Mucosa of descending colon (tissue), 3 donors: ENCODE data around the gene TMEM171. TPM values are rescaled to one million over a fixed set of nuclear protein-coding genes. Genes with fewer than 3 reads are reported as not detected.

ENCODE experiments used
- ATAC-seq: fragments of 200-7000 bp; cut with Tn5 transposase; one replicate; pipeline ENCODE4 v1.9.1; 2020; ENCODE audit warnings: mild to moderate bottlenecking, moderate library complexity
- DNase-seq, 3 donors: peaks; one replicate each; pipeline ENCODE4 v3.0.0-alpha.2; 2020
- H3K36me3 ChIP-seq: fragments of 200-600 bp; one replicate; pipeline ENCODE4 v1.8.0; 2021; ENCODE audit warnings: low read depth, mild to moderate bottlenecking
- H3K4me1 ChIP-seq: fragments of 200-600 bp; one replicate; pipeline ENCODE4 v1.8.0; 2021; ENCODE audit warnings: low read depth, mild to moderate bottlenecking
- H3K4me3 ChIP-seq: fragments of 200-600 bp; one replicate; pipeline ENCODE4 v1.8.0; 2021; ENCODE audit warnings: mild to moderate bottlenecking
- H3K9me3 ChIP-seq: fragments of 200-600 bp; one replicate; pipeline ENCODE4 v1.8.0; 2021; ENCODE audit warnings: mild to moderate bottlenecking
- intact Hi-C, 2 donors: fragments of 100-400 bp; cut with DNase I in 1 of 2; cut with micrococcal nuclease in 1 of 2; formaldehyde crosslinking; loops; one replicate each; pipeline versions ENCODE4 v1.11.0 to v1.11.1; 2022; cut with DNase I, micrococcal nuclease
- total RNA-seq, 3 donors: library from RNA; stranded (reverse); fragmentation: NEBNext Ultra II Directional in 2 of 3; extraction: Animal tissue kit (Norgen Biotek cat#: 25700) in 2 of 3; gene quantifications; one replicate each; pipeline versions ENCODE4 v1.2.1 to v1.2.4, GENCODE V29; 2021 to 2023
- TF ChIP-seq, protein P1 (sequence below): fragments of 200-600 bp; IDR thresholded peaks from one replicate; pipeline ENCODE4 v1.8.0; 2022; ENCODE audit warnings: antibody characterized with exemption, mild to moderate bottlenecking
- donor health status: DM: no; HTN: no; CAD: no; lungs with moderate emphysema.
- donor health status: DM: no; HTN: no; CAD: no.
- donor health status: DM: no; HTN: yes; CAD: no.

The TMEM171 gene
- total RNA-seq, 3 donors from 2014 or later = 34.5 to 101 (median 70.9) TPM

DNA sequence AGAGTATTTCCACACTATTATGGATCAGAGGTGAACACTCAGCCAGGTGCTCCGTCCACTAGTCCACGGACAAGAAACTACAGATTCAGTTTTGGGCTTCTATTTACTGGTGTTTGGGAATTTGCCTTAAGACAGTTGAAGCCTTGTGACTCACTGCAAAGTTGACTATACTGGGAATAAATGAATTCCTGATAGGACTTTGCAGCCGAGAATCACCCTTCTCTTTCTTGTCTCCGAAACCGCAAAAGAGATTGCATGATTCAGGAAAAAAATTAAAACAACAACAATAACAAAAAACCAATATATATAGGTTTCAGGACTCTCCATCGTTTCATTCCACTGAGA is 716 bp downstream of the TMEM171 start:
- intact Hi-C loops = no loop called here
- TF ChIP-seq, protein P1, sequence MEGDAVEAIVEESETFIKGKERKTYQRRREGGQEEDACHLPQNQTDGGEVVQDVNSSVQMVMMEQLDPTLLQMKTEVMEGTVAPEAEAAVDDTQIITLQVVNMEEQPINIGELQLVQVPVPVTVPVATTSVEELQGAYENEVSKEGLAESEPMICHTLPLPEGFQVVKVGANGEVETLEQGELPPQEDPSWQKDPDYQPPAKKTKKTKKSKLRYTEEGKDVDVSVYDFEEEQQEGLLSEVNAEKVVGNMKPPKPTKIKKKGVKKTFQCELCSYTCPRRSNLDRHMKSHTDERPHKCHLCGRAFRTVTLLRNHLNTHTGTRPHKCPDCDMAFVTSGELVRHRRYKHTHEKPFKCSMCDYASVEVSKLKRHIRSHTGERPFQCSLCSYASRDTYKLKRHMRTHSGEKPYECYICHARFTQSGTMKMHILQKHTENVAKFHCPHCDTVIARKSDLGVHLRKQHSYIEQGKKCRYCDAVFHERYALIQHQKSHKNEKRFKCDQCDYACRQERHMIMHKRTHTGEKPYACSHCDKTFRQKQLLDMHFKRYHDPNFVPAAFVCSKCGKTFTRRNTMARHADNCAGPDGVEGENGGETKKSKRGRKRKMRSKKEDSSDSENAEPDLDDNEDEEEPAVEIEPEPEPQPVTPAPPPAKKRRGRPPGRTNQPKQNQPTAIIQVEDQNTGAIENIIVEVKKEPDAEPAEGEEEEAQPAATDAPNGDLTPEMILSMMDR = no peak
- Histone ChIP-seq H3K9me3 (no peaks in the 10 kb centered on the region), H3K36me3 (no peaks in the 10 kb centered on the region), H3K4me3 (peak overlapping the region; percentile 50), H3K4me1 (peaks cover 41% of the 10 kb centered on the region)
- ATAC-seq (no peak), DNase-seq (no peak)

DNA sequence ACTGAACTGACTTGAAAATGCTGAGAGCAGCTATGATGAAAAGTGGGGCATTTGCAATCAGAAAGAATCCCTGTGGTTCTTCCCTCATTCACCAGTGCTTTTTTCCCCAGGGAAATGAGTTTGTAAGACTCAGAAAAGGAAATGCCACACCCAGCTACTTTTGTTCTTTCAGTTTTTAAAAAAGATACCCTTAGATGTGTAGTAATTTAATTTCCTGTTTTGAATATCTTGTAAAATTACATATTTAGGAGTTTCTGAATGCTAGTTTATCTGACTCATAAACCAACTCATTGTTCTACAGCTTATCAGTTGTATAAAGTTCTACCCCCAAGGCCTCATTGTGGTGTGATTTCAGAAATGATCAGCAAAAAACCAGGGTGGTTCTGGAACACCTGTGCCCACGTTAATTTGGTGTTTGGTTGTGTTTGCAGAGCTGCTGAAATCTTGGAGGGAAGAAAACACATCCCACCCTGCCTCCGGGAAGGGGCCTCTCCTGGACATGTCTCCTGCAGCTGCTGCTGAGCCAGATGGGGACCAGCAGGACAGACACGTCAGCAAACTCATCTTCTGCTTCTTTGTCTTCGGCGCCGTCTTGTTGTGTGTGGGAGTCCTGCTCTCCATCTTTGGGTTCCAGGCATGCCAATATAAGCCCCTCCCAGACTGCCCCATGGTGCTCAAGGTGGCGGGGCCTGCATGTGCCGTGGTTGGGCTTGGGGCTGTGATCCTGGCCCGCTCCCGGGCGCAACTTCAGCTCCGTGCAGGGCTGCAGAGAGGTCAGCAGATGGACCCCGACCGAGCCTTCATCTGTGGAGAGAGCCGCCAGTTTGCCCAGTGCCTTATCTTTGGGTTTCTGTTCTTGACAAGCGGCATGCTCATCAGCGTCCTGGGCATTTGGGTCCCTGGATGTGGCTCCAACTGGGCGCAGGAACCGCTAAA is 2.8 kb downstream of the TMEM171 start:
- TF ChIP-seq, protein P1 = no peak
- no peak overlapping the region for H3K4me3 ChIP-seq
- intact Hi-C loops = no loop called here
- ATAC-seq = no peak
- no peaks in the 10 kb centered on the region for H3K9me3 ChIP-seq
- DNase-seq = no peak
- H3K4me1 ChIP-seq = peaks cover 39% of the 10 kb centered on the region
- H3K36me3 ChIP-seq = no peaks in the 10 kb centered on the region

DNA sequence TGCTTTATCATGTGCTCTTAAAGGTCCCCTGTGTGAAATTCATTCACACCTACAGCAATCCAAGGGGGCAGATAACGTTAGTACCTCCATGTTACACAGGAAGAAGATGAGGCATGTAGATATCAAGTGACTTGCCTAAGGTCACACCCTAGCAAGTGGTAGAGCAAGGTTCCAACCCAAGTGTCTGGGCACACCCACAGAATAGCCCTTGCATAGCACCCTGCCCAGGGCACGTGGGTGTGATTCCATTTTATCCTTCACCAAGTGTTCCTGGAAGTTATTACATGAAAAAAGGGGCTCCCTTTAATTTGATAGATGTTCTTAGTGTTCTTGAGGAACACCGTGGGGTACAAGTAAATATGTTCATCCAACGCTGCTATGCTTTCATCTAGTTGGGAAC is 4.9 kb downstream of the TMEM171 start:
- DNase-seq = peak in 1 of 3 donors; percentile 72
- H3K4me1 ChIP-seq = peaks cover 31% of the 10 kb centered on the region
- no peak overlapping the region for H3K4me3 ChIP-seq
- no peaks in the 10 kb centered on the region for H3K36me3 ChIP-seq
- intact Hi-C loops = no loop called here
- peak; percentile 66 for ATAC-seq
- TF ChIP-seq, protein P1 = no peak
- no peaks in the 10 kb centered on the region for H3K9me3 ChIP-seq

DNA sequence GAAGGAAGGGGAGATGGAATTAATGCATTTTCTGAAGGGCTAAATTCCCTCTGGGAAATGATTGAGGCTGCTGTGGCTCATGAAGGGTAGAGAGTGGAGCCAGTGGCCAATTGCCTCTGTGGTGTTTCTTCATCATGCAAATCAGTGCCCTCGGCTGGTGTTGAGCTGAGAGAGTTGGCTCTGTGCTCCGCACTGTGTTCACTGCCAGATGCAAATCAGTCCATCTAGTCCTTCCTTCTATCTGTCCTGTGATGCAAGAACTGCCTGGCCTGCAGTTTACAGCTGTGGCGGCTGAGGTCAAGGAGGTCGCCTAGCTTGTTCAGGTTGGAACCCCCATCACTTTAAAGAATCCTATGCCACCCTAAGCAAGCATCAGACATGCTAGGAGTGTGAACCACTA is 6.0 kb downstream of the TMEM171 start:
- TF ChIP-seq, protein P1 = no peak
- intact Hi-C loops = no loop called here
- Histone ChIP-seq H3K36me3 (no peaks in the 10 kb centered on the region), H3K4me3 (no peak overlapping the region), H3K4me1 (peaks cover 41% of the 10 kb centered on the region), H3K9me3 (no peaks in the 10 kb centered on the region)
- DNase-seq (no peak), ATAC-seq (peak; percentile 20)

DNA sequence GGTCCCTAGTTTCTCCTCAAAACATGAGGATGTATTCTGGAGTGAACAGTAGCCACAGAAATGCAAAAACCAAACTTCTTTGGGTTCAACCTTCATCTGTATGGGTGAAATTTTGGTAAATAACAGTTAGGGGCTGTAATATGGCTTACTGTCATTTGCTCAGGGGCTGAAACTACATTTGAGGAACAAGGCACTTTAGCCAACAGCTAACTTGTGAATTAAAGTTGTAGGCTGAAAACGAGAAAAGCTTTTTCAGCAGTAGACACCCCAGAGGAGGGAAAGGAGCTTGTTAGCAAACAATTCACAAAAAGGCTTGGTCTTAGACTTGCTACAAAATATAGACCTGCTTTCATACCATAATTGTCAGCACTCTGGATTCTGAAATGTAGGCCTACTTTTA is 6.6 kb downstream of the TMEM171 start:
- ATAC-seq (no peak), DNase-seq (no peak)
- H3K4me3 ChIP-seq = no peak overlapping the region
- no peaks in the 10 kb centered on the region for H3K36me3 ChIP-seq
- TF ChIP-seq, protein P1 = no peak
- intact Hi-C loops = no loop called here
- no peaks in the 10 kb centered on the region for H3K9me3 ChIP-seq
- H3K4me1 ChIP-seq = peaks cover 46% of the 10 kb centered on the region
